GM21619 (cell line): ENCODE measurements around the gene HSPB6.

Experiments
- ATAC-seq: cut with Tn5 transposase; IDR thresholded peaks from one replicate; pipeline ENCODE4 v1.9.1; 2021; ENCODE audit not compliant: unreplicated experiment

The HSPB6 gene

GRCh38 chr19:35746531-35746930 lies 10.3 kb downstream of the HSPB6 start:
- ATAC-seq = no peak

DNA sequence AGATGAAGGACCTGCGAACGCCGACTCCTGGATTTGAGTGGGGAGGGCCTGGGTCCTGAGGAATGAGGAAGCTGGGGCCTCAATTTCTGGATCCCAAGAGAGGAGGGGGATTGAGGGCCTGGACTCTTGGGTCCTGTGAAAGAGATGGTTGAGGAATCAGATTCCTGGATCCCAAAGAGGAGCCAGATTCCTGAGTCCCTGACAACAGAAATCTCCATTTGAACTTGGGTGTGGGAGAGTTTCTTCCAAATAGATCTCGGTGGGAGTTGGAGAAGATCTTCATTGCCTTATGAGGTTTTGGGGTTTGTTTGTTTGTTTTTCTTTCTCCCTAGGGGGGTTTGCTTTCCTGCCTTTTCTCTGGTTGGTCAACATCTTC lies 10.8 kb downstream of the HSPB6 start:
- no peak for ATAC-seq

DNA sequence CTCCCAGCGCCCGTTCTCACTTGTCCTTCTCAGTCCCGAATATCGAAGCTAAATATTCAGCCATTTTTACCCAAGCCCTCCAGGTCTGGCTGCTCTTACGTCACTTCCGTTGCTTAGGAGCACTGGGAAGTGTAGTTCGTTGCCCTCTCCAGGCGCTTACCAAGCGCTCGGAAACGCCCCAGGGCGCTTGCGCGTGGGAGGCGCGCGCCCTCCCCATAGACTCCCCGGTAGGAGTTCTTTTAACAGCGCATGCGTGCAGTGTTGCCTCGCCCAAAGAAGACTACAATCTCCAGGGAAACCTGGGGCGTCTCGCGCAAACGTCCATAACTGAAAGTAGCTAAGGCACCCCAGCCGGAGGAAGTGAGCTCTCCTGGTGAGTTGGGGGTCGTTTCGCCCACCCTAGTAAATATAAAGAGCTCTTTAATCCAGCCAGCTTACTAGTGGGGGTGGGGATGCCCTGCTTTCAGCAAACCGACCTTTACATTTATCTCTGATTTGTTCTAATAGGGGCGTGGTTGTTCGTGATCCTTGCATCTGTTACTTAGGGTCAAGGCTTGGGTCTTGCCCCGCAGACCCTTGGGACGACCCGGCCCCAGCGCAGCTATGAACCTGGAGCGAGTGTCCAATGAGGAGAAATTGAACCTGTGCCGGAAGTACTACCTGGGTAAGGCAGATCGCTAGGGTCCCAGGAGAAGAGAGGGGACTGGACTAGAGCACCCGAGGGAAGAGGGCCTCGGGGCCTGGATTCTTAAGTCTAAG lies 11.3 kb downstream of the HSPB6 start, which contains the start of the genes PSENEN and U2AF1L4:
Gene PSENEN, plus strand, starts transcription at position 324 of the 759 bp plus-strand sequence. Its CDS starts 280 bp downstream, at position 604.
Gene U2AF1L4, minus strand, starts transcription at position 91 of the 759 bp plus-strand sequence. Its CDS starts 27 bp downstream, at position 64.
- ATAC-seq = peak; percentile 38

GRCh38 chr19:35744430-35745327 lies 12.2 kb downstream of the HSPB6 start:
- ATAC-seq = peak; percentile 31

DNA sequence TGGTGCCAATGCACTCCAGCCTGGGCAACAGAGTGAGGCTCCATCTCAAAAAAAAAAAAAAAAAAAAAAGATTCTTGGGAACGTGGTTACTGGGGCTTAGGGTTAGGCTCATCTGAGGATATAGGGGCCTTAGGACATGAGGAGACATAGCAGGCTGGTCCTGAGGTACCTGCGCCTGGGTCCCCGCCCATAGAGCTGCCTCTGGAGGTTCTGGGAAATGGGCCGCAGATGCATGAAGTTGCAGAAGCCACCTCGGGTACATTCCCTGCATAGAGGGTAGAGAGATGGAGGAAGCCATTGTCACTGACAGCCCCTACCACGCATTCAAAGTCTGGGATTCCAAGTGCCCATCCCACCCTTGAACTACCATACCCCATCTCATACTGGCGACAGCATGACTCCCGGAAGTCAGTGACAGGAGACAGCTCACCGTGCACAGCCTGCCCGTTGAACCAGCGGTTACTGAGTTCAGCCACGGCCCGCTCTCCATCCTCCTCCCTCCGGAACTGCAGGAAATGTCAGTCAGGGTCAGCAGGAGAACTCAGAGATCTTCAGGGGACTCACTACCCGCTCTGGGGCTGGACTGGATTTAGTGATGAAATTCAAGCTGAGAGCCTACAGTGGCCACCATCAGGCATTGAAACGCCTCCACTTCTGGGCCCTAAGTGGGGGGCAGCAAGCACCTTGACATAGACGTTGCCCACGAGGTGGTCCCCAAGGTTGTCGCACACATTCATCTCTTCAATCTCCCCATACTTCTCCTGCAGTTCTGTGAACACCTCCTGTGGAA lies 13.0 kb downstream of the HSPB6 start:
- ATAC-seq = no peak

DNA sequence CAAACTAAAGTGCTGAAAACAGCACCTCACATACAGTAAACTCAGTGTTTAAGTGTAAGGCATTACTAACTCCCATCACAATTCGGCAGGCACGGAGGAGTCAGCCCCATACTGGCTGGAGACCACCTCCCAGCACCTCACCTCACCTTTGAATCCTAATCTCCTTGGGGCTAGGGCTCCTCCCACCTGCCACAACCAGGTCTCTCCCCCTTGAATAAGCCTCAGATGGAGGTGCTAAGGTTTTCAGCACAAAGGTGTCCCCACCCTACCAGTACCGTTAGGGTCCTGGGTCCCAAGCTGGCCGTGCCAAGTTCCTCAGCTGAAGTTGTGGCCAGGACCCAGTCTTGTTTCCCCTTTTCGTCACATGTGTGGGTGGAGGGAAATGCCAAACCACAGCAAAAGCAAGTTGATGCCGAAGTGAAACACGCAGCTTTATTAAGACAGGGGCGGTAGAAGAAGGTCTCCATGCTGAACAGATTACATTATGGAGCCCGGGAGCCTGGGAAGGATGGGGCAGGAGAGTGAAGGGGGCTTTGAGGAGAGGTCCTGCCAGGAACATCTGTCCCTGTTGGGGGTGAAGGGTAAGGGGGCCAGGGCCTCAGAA lies 14.6 kb downstream of the HSPB6 start, which contains the start of gene IGFLR1:
Gene IGFLR1, minus strand, starts transcription at position 332 of the 604 bp plus-strand sequence. CDS start 1,272 bp downstream, outside the sequence.
- ATAC-seq = no peak

GRCh38 chr19:35741203-35741515 lies 15.7 kb downstream of the HSPB6 start:
- ATAC-seq = no peak

- ATAC-seq = peak; percentile 42
These were observed 16.2 kb downstream of the HSPB6 start for GRCh38 chr19:35740423-35741202.

DNA sequence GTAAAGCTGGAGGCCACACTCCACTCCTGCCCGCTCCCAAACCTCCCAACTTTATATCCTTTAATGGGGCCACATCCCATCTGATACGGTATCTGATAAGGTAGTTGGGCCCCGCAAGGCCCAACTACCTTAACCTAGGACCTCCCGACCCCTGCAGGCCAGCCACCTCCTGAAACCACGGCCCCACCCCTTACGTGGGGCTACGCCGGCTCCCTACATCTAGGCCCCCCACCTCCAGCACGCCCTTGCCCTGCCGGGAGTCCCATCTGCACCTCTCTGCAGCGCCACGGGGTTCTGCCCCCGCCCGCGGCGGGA lies 16.8 kb downstream of the HSPB6 start:
- ATAC-seq = no peak

- ATAC-seq = no peak
These were observed 17.3 kb downstream of the HSPB6 start for GRCh38 chr19:35739275-35740107.

- no peak for ATAC-seq
These were observed 18.0 kb downstream of the HSPB6 start for GRCh38 chr19:35738887-35739229.

DNA sequence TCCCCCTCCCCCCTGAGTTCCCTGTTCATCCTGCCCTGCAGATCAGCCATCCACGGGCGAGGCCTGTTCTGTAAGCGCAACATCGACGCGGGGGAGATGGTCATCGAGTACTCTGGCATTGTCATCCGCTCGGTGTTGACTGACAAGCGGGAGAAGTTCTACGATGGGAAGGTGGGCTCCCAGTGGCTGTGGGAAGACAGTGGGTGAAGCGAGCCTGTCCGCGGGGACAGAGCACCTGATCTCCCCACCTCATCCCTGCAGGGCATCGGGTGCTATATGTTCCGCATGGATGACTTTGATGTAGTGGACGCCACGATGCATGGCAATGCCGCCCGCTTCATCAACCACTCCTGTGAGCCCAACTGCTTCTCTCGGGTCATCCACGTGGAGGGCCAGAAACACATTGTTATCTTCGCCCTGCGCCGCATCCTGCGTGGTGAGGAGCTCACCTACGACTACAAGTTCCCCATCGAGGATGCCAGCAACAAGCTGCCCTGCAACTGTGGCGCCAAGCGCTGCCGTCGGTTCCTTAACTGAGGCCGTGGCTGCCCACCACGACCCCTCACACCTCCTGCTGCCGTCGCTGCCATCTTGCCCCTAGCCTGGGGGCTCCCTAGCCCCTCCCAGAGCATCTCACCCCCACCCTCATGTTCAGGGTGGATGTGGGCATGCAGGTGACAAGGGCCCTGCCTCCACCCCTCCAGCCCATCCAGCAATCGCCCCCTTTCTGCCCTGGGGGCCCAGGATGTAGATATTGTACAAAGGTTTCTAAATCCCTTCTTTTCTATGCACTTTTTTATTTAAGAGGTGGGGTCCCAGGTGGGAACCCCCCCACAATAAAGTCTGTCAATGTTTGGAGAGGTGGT lies 18.6 kb downstream of the HSPB6 start:
- ATAC-seq = no peak

DNA sequence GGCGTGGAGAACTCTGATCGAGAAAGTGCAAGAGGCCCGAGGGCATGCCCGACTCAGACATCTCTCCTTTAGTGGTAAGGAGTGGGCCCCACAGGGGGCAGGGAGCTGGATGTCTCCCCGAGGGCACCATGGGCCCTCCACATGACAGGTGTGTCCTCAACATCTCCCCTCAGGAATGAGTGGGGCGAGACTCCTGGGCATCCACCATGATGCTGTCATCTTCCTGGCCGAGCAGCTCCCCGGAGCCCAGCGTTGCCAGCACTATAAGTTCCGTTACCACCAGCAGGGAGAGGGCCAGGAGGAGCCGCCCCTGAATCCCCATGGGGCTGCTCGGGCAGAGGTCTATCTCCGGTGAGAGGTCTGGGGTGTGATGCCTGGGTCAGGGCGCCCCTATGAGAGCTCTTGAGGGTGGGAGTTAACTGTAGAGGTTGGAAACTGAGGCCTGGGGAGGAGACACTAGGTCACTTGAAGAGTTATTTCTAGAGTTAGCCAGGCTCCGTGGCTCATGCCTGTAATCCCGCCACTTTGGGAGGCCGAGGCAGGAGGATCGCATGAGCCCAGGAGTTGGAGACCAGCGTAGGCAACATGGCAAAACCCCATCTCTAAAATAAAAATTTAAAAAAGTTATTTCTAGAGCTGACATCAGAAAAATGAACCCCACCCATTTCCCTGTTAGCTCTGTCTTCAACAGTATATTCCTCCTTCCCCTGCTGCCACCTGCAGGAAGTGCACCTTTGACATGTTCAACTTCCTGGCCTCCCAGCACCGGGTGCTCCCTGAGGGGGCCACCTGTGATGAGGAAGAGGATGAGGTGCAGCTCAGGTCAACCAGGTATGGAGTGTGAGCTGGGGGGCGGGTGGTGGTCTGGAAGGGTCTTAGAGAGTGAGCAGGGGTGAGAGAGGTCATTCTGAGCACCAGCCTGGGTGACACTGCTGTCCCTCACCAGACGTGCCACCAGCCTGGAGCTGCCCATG lies 19.6 kb downstream of the HSPB6 start:
- no peak for ATAC-seq

DNA sequence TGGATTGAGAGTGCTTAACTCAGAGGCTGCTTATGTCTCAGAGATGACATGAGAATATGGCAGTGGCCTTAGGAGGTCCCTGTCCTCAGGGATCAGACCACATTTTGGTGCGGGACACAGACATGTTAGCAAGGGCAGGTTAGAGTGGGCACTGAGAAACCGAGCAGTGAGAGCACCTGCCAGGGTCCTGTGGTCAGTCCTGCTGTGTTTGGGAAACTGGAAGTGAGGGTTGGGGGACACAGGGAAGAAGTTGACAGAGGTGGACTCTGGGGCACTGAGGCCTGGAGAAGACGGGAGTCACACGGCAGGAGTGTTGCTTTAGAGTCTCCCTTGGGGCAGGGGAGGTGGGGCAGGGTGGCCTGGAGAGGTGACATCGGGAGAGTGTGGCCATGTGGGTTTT lies 21.9 kb downstream of the HSPB6 start:
- no peak for ATAC-seq

DNA sequence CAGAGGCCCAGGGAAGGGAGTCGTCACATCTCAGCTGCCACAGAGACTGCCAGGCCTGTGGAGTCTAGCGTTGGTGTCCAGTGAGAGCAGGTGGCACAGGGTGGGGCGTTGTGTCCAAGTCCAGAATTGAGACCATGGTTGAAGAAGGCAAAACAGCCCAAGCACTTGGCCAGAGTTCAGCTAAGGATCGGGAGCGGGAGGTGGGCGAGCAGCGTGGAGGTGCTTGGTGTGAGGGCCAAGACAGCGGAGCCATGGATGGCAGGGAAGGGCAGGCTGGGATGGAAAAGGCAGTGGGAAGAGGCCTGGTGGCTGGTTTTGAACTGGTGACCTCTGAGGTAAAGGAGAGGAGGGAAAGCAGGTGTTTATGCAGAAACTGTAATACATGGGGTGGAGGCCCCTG lies 22.6 kb downstream of the HSPB6 start:
- no peak for ATAC-seq

DNA sequence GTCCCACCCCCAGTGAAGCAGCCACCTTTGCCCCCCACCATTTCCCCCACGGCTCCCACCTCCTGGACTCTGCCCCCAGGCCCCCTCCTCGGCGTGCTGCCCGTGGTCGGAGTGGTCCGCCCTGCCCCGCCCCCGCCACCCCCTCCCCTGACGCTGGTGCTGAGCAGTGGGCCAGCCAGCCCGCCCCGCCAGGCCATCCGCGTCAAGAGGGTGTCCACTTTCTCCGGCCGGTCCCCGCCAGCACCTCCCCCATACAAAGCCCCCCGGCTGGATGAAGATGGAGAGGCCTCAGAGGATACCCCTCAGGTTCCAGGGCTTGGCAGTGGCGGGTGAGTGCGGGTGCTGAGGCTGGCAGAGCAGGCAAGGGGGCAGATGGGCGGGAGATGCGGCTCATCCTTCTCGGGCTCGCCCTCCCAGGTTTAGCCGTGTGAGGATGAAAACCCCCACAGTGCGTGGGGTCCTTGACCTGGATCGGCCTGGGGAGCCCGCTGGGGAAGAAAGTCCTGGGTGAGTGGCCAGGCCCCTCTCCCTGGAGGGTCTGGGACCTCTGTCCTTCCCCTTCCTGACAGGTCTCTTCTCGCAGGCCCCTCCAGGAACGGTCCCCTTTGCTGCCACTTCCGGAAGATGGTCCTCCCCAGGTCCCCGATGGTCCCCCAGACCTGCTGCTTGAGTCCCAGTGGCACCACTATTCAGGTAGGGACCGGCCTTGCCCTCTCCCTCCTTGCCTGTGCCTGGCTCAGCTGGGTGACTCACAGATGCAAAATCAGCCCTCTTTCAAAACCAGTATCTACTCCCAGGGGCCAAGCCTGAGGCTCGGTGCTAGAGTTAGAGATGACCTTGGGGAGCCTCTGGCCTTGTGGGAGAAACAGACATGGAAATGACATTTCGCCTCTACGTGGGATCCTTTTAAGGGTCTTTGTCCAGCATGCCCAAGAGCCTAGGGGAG lies 23.4 kb downstream of the HSPB6 start:
- no peak for ATAC-seq
